Keratinocyte (primary cell): ENCODE data around the gene GAB2. TPM values are rescaled to one million over a fixed set of nuclear protein-coding genes. Genes with fewer than 3 reads are reported as not detected.

Experiments used
- DNase-seq: peaks from one replicate; pipeline ENCODE4 v3.0.0-alpha.2; 2011; ENCODE audit warnings: low read depth, missing footprints, low spot score
- FAIRE-seq: peaks from 2 replicates; lab custom pipeline; 2011; peaks lifted over from hg19 to GRCh38; lab: Jason Lieb, UNC
- H2AFZ ChIP-seq: 2 replicates; pipeline ENCODE4 v1.6.0; 2012; ENCODE audit warnings: low read length, control low read depth, inconsistent platforms; ENCODE audit not compliant: control insufficient read depth
- H3K27ac ChIP-seq: 2 replicates; pipeline ENCODE4 v1.5.1; 2011; ENCODE audit warnings: low read length; ENCODE audit not compliant: control insufficient read depth, insufficient read depth
- H3K27me3 ChIP-seq: 3 replicates; pipeline ENCODE4 v1.6.0; 2011; ENCODE audit warnings: low read length; ENCODE audit not compliant: control insufficient read depth, insufficient read depth; ENCODE audit errors: extremely low read depth
- H3K36me3 ChIP-seq, 2 experiments: 2 replicates in 1 of 2; 3 replicates in 1 of 2; pipeline ENCODE4 v1.5.1; 2011; ENCODE audit warnings: low read length in 2 of 2, mild to moderate bottlenecking in 1 of 2; ENCODE audit not compliant: control insufficient read depth in 2 of 2, insufficient read depth in 2 of 2; ENCODE audit errors: extremely low read depth in 1 of 2
- H3K4me1 ChIP-seq: 3 replicates; pipeline ENCODE4 v1.5.1; 2011; ENCODE audit warnings: low read length; ENCODE audit not compliant: control insufficient read depth, insufficient read depth; ENCODE audit errors: extremely low read depth
- H3K4me2 ChIP-seq: 3 replicates; pipeline ENCODE4 v1.6.0; 2011; ENCODE audit warnings: low read depth, low read length; ENCODE audit not compliant: control insufficient read depth, insufficient read depth; ENCODE audit errors: extremely low read depth
- H3K4me3 ChIP-seq, 3 experiments: fragments of 200-600 bp in 1 of 3; sonication (generic) in 1 of 3; 2 replicates in 2 of 3; 3 replicates in 1 of 3; pipeline ENCODE4 v1.5.1; 2011 to 2016; ENCODE audit warnings: low read length in 3 of 3, mild to moderate bottlenecking in 3 of 3, control low read depth in 2 of 3, inconsistent platforms in 1 of 3, low read depth in 1 of 3, mixed read lengths in 1 of 3, mixed run types in 1 of 3, moderate library complexity in 1 of 3; ENCODE audit not compliant: control insufficient read depth in 2 of 3, insufficient read depth in 2 of 3; ENCODE audit errors: extremely low read depth in 1 of 3
- H3K79me2 ChIP-seq: 2 replicates; pipeline ENCODE4 v1.6.0; 2012; ENCODE audit warnings: low read length; ENCODE audit not compliant: control insufficient read depth, insufficient read depth
- H3K9ac ChIP-seq: 3 replicates; pipeline ENCODE4 v1.6.0; 2011; ENCODE audit warnings: low read length; ENCODE audit not compliant: control insufficient read depth, insufficient read depth; ENCODE audit errors: extremely low read depth
- H3K9me1 ChIP-seq: 3 replicates; pipeline ENCODE4 v1.6.0; 2011; ENCODE audit warnings: low read length; ENCODE audit not compliant: control insufficient read depth, insufficient read depth; ENCODE audit errors: extremely low read depth
- H3K9me3 ChIP-seq: 2 replicates; pipeline ENCODE4 v1.5.1; 2012; ENCODE audit warnings: low read depth, low read length; ENCODE audit not compliant: control insufficient read depth
- H4K20me1 ChIP-seq: 3 replicates; pipeline ENCODE4 v1.6.0; 2011; ENCODE audit warnings: low read length; ENCODE audit not compliant: control insufficient read depth, insufficient read depth; ENCODE audit errors: extremely low read depth
- EZH2 ChIP-seq: IDR thresholded peaks from one replicate; pipeline ENCODE4 v1.6.1; 2012; ENCODE audit warnings: inconsistent platforms, mild to moderate bottlenecking, low read length, moderate library complexity
- dilution Hi-C: fragments of 300-500 bp; cut with MboI; formaldehyde crosslinking; loops from one replicate; pipeline ENCODE4 v1.7.0; 2020; ENCODE audit warnings: low sequenced_read_pairs; ENCODE audit not compliant: extremely low pct_ligation_motif_present
- polyA plus RNA-seq, 5 experiments: library from polyadenylated mRNA; depleted of rRNA in 3 of 5; stranded (reverse) in 3 of 5; stranded (forward) in 1 of 5; unstranded in 1 of 5; fragments of >200 nt; gene quantifications; 1 replicate in 1 of 5; 2 replicates in 3 of 5; 3 replicates in 1 of 5; pipeline versions ENCODE4 v1.2.1 to v1.2.3, GENCODE V29; 2011 to 2012; ENCODE audit warnings: missing spikeins in 2 of 5, low read depth in 1 of 5, low replicate concordance in 1 of 5
- TF ChIP-seq, protein P1 (sequence below), 3 experiments: IDR thresholded peaks in 1 of 3; conservative IDR thresholded peaks in 1 of 3; optimal IDR thresholded peaks in 1 of 3; 2 replicates in 2 of 3; 3 replicates in 1 of 3; pipeline versions ENCODE3 to v1.5.1; 2011; ENCODE audit warnings: low read length in 3 of 3, mild to moderate bottlenecking in 3 of 3, moderate library complexity in 2 of 3, control low read depth in 1 of 3, inconsistent platforms in 1 of 3; ENCODE audit not compliant: insufficient read depth in 2 of 3; ENCODE audit errors: extremely low read depth in 1 of 3

GAB2 gene
- polyA plus RNA-seq, 1 donor (not counting 4 experiments of a cell fraction or from before 2014, with no cell fraction given), result 0.68 TPM

DNA sequence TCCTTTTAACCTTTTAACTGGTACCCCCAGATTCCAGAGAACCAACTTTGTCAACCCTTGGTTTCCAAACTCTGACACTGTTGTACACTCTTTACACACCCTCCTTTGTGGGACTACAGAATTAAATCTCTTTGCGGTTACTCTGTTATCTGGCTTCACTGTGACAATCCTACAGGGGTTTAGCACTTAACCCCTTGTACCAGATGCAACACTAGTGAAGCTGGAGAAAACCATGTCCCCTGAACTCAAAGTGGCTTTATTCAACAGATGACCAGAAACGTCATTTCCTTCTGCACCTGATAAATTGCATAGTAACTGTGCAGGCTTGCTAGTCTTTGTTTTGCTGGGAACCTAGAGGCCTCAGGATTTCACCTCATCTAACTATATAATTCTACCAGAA, 5.6 kb upstream of the GAB2 start:
- Histone ChIP-seq H3K9ac (no peak overlapping the region), H3K27ac (no peak overlapping the region), H3K9me3 (no peaks in the 10 kb centered on the region), H4K20me1 (no peaks in the 10 kb centered on the region), H3K9me1 (no peaks in the 10 kb centered on the region), H3K79me2 (no peaks in the 10 kb centered on the region), H2AFZ (no peak overlapping the region), H3K36me3 (no peaks in the 10 kb centered on the region), H3K4me1 (peaks cover 19% of the 10 kb centered on the region), H3K27me3 (peaks cover 5% of the 10 kb centered on the region), H3K4me3 (no peak overlapping the region), H3K4me2 (no peak overlapping the region)
- dilution Hi-C loops, result no loop called here
- FAIRE-seq, result no peak
- DNase-seq, result no peak
- TF ChIP-seq, protein P1, sequence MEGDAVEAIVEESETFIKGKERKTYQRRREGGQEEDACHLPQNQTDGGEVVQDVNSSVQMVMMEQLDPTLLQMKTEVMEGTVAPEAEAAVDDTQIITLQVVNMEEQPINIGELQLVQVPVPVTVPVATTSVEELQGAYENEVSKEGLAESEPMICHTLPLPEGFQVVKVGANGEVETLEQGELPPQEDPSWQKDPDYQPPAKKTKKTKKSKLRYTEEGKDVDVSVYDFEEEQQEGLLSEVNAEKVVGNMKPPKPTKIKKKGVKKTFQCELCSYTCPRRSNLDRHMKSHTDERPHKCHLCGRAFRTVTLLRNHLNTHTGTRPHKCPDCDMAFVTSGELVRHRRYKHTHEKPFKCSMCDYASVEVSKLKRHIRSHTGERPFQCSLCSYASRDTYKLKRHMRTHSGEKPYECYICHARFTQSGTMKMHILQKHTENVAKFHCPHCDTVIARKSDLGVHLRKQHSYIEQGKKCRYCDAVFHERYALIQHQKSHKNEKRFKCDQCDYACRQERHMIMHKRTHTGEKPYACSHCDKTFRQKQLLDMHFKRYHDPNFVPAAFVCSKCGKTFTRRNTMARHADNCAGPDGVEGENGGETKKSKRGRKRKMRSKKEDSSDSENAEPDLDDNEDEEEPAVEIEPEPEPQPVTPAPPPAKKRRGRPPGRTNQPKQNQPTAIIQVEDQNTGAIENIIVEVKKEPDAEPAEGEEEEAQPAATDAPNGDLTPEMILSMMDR (optimal IDR thresholded peaks at IDR 0.05 in 1 of 3, IDR thresholded peaks at IDR 0.05 in 1 of 3, conservative IDR thresholded peaks at IDR 0.05 in 1 of 3; ENCODE audit: extremely low read depth in 1 of 3, insufficient read depth in 2 of 3, low read length in 3 of 3), result no peak
- no peak for TF ChIP-seq EZH2

DNA sequence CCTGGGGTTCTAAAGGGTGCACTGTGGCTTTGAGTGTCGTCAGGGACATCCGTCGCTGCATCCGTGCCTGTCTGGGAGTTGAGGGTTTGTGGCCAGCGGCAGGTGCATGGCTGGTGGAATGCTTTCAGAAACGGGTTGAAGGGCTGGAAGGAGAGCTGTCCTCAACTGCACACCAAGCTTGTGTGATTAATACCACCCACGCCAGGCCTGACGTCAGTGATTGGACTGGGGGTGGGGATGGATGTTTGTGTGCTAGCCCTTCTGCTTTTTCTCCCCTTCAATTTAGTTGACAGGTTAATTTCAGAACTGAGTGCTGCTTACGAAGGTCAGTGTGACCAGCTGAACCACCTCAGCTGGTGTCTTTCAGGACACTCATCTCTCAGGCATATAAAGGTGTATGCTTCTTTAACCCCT, 3.2 kb upstream of the GAB2 start:
- no peak overlapping the region for H3K4me2 ChIP-seq
- FAIRE-seq (no peak), DNase-seq (no peak)

More for the DNA sequence above, 3.2 kb upstream of the GAB2 start:
- no peak overlapping the region for H3K4me3 ChIP-seq
- H4K20me1 ChIP-seq, result no peaks in the 10 kb centered on the region
- H3K36me3 ChIP-seq, result no peaks in the 10 kb centered on the region
- TF ChIP-seq, protein P1 (optimal IDR thresholded peaks at IDR 0.05 in 1 of 3, IDR thresholded peaks at IDR 0.05 in 1 of 3, conservative IDR thresholded peaks at IDR 0.05 in 1 of 3; ENCODE audit: extremely low read depth in 1 of 3, insufficient read depth in 2 of 3, low read length in 3 of 3), result no peak
- no peak for TF ChIP-seq EZH2
- peaks cover 20% of the 10 kb centered on the region for H3K4me1 ChIP-seq
- no peak overlapping the region for H3K27ac ChIP-seq
- H3K9me1 ChIP-seq, result no peaks in the 10 kb centered on the region
- H3K79me2 ChIP-seq, result no peaks in the 10 kb centered on the region
- no peak overlapping the region for H2AFZ ChIP-seq
- H3K9ac ChIP-seq, result no peak overlapping the region
- no peaks in the 10 kb centered on the region for H3K9me3 ChIP-seq
- dilution Hi-C loops, result no loop called here
- peaks cover 13% of the 10 kb centered on the region for H3K27me3 ChIP-seq
